BLaER1 treated with 17β-estradiol and CSF1 and Interleukin-3, amounts not matched to agents 10 nM and 100 nM (cell line): ENCODE data around the gene XPA.
A peak's percentile ranks its signal among the peaks of the same experiment; 100 is the strongest.

Experiments
- H3K27ac ChIP-seq, 11 experiments: shearing (Covaris generic); formaldehyde crosslinking; 2 replicates each; pipeline ENCODE4 v1.8.1; 2022
- H3K27me3 ChIP-seq, 11 experiments: shearing (Covaris generic); formaldehyde crosslinking; 2 replicates each; pipeline ENCODE4 v1.8.1; 2022
- H3K36me3 ChIP-seq, 11 experiments: shearing (Covaris generic); formaldehyde crosslinking; 2 replicates each; pipeline ENCODE4 v1.8.1; 2022
- H3K4me1 ChIP-seq, 10 experiments: shearing (Covaris generic); formaldehyde crosslinking; 2 replicates each; pipeline ENCODE4 v1.8.1; 2022
- H3K4me2 ChIP-seq, 11 experiments: shearing (Covaris generic); formaldehyde crosslinking; 2 replicates each; pipeline ENCODE4 v1.8.1; 2022
- H3K4me3 ChIP-seq, 10 experiments: shearing (Covaris generic); formaldehyde crosslinking; 2 replicates each; pipeline ENCODE4 v1.8.1; 2022
- H3K9ac ChIP-seq, 11 experiments: shearing (Covaris generic); formaldehyde crosslinking; 2 replicates each; pipeline ENCODE4 v1.8.1; 2022
- H3K9me3 ChIP-seq, 11 experiments: shearing (Covaris generic); formaldehyde crosslinking; replicated peaks in 1 of 11; 2 replicates each; pipeline ENCODE4 v1.8.1; 2022
- H4K20me1 ChIP-seq, 11 experiments: shearing (Covaris generic); formaldehyde crosslinking; 2 replicates each; pipeline ENCODE4 v1.8.1; 2022
- Cebpa-rat ChIP-seq, 11 experiments: shearing (Covaris generic); IDR thresholded peaks; 2 replicates each; pipeline ENCODE4 v1.8.1; 2022

XPA gene

DNA sequence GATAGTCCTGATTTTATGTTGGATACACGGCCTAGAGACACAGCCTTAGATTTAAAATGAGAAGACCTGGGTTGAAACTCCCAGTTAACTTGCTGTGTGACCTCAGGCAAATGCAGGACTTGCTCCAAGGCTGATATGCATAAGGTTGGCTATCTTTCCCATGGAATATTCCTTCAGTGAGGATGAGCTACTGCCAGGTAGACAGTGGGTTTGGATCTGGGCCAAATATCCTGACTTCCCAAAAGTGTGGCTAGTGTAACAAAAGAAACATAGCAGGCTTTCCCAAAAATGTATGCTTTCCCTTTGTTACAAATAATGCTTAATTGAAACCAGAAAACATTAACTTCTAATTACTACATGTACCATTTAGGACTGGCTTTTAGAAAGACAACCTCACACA, 697 bp upstream of the XPA start:
- H3K4me1 ChIP-seq = peaks cover 28 to 53% (median 35%) of the 10 kb centered on the region in 10 experiments
- no peaks in the 10 kb centered on the region for H3K9me3 ChIP-seq
- H3K4me3 ChIP-seq = peak overlapping the region; percentile 70 to 87 (median 82); a peak in 14 of 20 replicates
- no peaks in the 10 kb centered on the region for H3K27me3 ChIP-seq
- peak overlapping the region; percentile 72 to 97 (median 87) for H3K4me2 ChIP-seq
- TF ChIP-seq Cebpa-rat (IDR thresholded peaks at IDR 0.05) = no peak
- H4K20me1 ChIP-seq = peaks cover 0 to 35% (median 26%) of the 10 kb centered on the region in 11 experiments; a peak in 12 of 22 replicates
- H3K36me3 ChIP-seq = peaks cover 3 to 18% (median 6%) of the 10 kb centered on the region in 11 experiments; a peak in 12 of 22 replicates
- H3K27ac ChIP-seq = peak overlapping the region in 5 of 11 experiments; percentile 86 to 92 (median 89); a peak in 6 of 22 replicates
- peak overlapping the region in 10 of 11 experiments; percentile 88 to 96 (median 90); a peak in 14 of 22 replicates for H3K9ac ChIP-seq

DNA sequence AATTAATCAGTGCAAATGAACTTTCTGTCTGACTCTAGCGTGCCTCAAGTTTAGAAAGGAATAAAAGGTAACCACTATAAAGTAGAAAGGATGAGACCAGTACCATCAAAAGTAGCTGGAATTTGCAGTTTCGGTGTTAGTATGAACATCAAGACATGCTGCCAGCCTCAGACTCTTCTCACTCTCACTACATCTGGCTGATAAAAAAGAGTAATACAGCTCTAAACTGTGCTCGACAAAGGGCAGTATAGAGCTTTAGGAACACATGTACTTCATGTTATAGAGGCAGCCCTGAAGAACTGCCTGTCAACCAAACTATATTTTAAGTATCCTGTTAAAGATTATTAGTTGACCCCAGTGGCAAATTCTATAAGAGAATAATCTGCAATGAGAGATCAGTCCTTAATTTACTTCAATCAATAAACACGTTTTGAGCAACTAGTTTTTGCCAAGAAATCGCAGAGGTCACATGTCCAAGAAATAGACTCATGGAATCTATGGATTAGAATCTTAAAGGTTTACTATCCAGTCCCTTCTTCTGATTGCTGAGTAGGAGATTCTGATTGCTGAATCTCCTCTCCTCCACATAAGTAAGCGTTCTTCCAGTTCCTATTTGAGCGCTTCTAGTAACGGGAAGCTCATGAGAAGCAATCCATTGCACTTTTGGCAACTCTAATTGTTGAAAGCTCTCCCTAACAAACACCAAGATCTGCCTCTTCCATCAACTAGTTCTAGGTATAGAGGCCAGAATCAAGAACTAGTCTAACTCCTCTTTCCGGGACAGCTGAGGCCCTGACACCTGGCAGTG, 941 bp downstream of the XPA start:
- peak overlapping the region; percentile 76 to 97 (median 87) for H3K4me2 ChIP-seq
- H3K27ac ChIP-seq = peak overlapping the region; percentile 80 to 93 (median 88)

DNA sequence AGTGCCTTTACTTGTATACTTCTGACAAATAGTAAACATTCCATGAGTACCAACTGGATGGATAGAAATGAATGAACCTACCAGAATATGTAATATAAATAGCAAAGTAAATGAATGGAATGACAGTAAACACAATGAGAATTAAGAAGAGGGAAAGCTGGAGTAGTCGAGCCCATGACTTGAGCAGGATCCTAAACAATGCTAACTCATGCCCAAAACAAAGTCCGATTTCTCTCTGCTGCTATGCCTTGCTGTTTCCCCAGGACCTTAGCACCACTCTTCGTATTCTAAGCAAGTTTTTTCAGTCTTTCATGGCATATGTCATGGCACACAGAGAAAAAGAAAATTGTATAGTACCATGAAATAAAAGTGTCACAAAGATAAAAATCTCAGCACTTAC, 1.8 kb downstream of the XPA start:
- peak overlapping the region in 8 of 11 experiments; percentile 88 to 96 (median 91); a peak in 10 of 22 replicates for H3K9ac ChIP-seq
- peak overlapping the region in 9 of 10 experiments; percentile 70 to 87 (median 81); a peak in 15 of 20 replicates for H3K4me3 ChIP-seq
- H3K36me3 ChIP-seq = peaks cover 25 to 42% (median 28%) of the 10 kb centered on the region in 11 experiments
- H3K9me3 ChIP-seq = no peaks in the 10 kb centered on the region
- 0 out of 22 replicates have a peak overlapping the region, but pooled peaks of 1 of the 11 experiments have one; percentile 80 for H3K27ac ChIP-seq
- peaks cover 28 to 53% (median 35%) of the 10 kb centered on the region in 10 experiments for H3K4me1 ChIP-seq
- peaks cover 0 to 36% (median 26%) of the 10 kb centered on the region in 11 experiments; a peak in 13 of 22 replicates for H4K20me1 ChIP-seq
- no peak for TF ChIP-seq Cebpa-rat (IDR thresholded peaks at IDR 0.05)
- H3K27me3 ChIP-seq = no peaks in the 10 kb centered on the region
- peak overlapping the region; percentile 76 to 97 (median 87) for H3K4me2 ChIP-seq

More for the DNA sequence above, 941 bp downstream of the XPA start:
- Histone ChIP-seq H3K27me3 (no peaks in the 10 kb centered on the region), H3K4me1 (peaks cover 28 to 53% (median 35%) of the 10 kb centered on the region in 10 experiments), H4K20me1 (peaks cover 0 to 35% (median 26%) of the 10 kb centered on the region in 11 experiments; a peak in 12 of 22 replicates), H3K36me3 (peaks cover 17 to 34% (median 20%) of the 10 kb centered on the region in 11 experiments), H3K9me3 (no peaks in the 10 kb centered on the region), H3K4me3 (peak overlapping the region; percentile 70 to 87 (median 82)), H3K9ac (peak overlapping the region; percentile 88 to 96 (median 91))
- no peak for TF ChIP-seq Cebpa-rat (IDR thresholded peaks at IDR 0.05)

DNA sequence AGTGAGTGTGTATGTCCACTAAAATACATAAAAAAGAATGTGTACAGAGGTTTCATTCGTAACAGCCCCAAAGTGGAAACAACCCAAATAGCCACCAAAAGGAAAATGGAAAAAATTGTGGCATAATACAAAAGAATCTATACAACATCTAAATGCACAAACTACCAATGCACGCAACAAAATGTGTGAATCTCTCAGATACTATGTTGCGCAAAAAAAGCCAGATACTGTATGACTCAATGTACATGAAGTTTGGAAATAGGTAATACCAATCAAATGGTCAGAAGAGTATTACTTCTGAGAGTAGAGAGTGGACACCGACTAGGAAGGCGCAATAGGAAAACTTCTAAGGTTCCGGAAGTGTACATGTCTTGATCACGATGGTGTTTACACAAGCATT, 2.4 kb downstream of the XPA start:
- H3K4me3 ChIP-seq = peak overlapping the region in 1 of 10 experiments; percentile 87; a peak in 1 of 20 replicates
- H3K4me1 ChIP-seq = peaks cover 28 to 51% (median 35%) of the 10 kb centered on the region in 10 experiments
- H3K4me2 ChIP-seq = peak overlapping the region; percentile 76 to 97 (median 87)
- no peaks in the 10 kb centered on the region for H3K27me3 ChIP-seq
- H3K9me3 ChIP-seq = no peaks in the 10 kb centered on the region
- no peak for TF ChIP-seq Cebpa-rat (IDR thresholded peaks at IDR 0.05)
- H4K20me1 ChIP-seq = peaks cover 0 to 38% (median 26%) of the 10 kb centered on the region in 11 experiments; a peak in 13 of 22 replicates
- H3K9ac ChIP-seq = 0 out of 22 replicates have a peak overlapping the region, but pooled peaks of 1 of the 11 experiments have one; percentile 91
- H3K27ac ChIP-seq = no peak overlapping the region
- H3K36me3 ChIP-seq = peaks cover 31 to 48% (median 35%) of the 10 kb centered on the region in 11 experiments

DNA sequence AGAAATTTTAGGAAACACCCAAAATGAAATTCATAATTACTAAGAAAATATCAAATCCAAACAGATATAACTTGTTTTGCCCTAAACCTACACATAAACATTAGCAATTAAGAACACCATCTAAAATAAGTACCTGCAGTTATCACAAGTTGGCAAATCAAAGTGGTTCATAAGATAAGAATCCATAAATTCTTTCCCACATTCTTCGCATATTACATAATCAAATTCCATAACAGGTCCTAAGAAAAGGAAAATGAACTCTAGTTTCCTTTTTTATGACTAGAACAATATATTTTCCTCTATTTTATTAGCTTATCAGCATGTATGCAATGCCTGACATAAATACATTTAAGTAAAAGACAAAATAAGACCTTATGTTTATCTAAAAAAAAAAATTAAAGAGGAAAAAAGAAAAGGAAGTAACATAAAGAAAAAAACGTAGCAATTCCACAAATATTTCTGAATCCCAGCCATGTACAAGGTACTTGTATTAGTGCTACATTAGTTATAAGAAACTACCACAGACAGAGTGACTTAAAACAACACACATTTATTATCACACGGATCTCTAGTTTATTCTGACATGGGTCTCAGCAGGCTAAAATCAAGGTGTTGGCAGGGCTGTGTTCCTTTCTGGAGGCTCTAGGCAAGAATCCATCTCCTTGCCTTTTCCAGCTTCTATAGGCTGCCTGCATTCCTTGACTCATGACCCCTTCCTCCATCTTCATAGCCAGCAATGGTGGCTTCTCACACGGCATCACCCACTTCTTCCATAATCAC, 7.5 kb downstream of the XPA start:
- Histone ChIP-seq H3K9ac (no peak overlapping the region), H3K9me3 (no peaks in the 10 kb centered on the region), H3K4me2 (no peak overlapping the region), H4K20me1 (peaks cover 3 to 44% (median 16%) of the 10 kb centered on the region in 11 experiments; a peak in 16 of 22 replicates), H3K27me3 (no peaks in the 10 kb centered on the region), H3K36me3 (peaks cover 68 to 95% (median 86%) of the 10 kb centered on the region in 11 experiments), H3K4me3 (no peak overlapping the region), H3K4me1 (peaks cover 2 to 11% (median 7%) of the 10 kb centered on the region in 10 experiments; a peak in 16 of 20 replicates), H3K27ac (no peak overlapping the region)
- TF ChIP-seq Cebpa-rat (IDR thresholded peaks at IDR 0.05) = no peak

DNA sequence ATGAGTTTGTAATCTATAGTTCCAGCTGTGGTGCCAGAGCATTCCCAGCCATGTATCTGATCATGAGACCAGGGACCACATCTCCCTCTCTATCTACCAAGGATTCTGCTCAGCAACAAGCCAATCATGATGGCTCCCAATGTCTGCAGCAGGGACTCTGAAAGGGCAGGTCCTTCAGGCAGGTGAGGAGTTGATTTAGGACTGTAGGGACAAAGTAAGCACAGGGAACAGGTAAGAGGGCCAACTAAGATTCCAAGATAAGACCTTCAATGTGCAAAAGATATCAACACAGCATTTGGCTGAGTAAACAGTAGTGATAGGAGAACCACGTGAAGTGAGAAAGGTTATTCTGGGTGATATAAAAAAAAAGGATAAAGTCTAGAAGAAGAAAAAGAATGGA, 8.5 kb downstream of the XPA start:
- H3K4me2 ChIP-seq = no peak overlapping the region
- H4K20me1 ChIP-seq = peaks cover 0 to 34% (median 9%) of the 10 kb centered on the region in 11 experiments; a peak in 10 of 22 replicates
- TF ChIP-seq Cebpa-rat (IDR thresholded peaks at IDR 0.05) = no peak
- no peak overlapping the region for H3K27ac ChIP-seq
- peaks cover 78 to 100% (median 94%) of the 10 kb centered on the region in 11 experiments for H3K36me3 ChIP-seq
- no peak overlapping the region for H3K4me3 ChIP-seq
- H3K9ac ChIP-seq = no peak overlapping the region
- peaks cover 0 to 1% (median 0%) of the 10 kb centered on the region in 10 experiments; a peak in 1 of 20 replicates for H3K4me1 ChIP-seq
- H3K9me3 ChIP-seq = no peaks in the 10 kb centered on the region
- H3K27me3 ChIP-seq = no peaks in the 10 kb centered on the region

DNA sequence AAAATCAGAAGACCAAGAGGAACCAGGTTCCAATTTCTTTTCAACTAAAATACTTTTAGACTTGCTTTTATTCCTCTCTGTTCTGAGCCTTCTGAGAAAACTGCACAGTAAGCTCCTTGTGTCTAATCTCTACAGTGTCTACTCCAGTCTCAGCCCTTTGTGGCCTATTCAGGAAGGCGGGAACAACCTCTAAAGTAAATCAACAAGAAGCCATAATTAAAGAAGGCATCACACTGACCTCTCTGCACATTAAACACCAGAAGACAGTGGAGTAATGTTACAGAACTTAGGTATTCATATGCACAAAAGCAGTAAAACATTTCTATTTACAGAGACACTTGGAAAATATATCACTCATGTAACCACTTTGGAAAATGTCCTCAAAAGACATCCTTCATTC, 14.9 kb downstream of the XPA start:
- no peaks in the 10 kb centered on the region for H3K4me1 ChIP-seq
- no peaks in the 10 kb centered on the region for H3K27me3 ChIP-seq
- no peak for TF ChIP-seq Cebpa-rat (IDR thresholded peaks at IDR 0.05)
- no peak overlapping the region for H3K4me2 ChIP-seq
- H3K36me3 ChIP-seq = peaks cover 77 to 100% (median 99%) of the 10 kb centered on the region in 11 experiments
- no peak overlapping the region for H3K4me3 ChIP-seq
- no peaks in the 10 kb centered on the region for H3K9me3 ChIP-seq
- peaks cover 8 to 33% (median 11%) of the 10 kb centered on the region in 11 experiments; a peak in 11 of 22 replicates for H4K20me1 ChIP-seq
- no peak overlapping the region for H3K27ac ChIP-seq
- no peak overlapping the region for H3K9ac ChIP-seq

DNA sequence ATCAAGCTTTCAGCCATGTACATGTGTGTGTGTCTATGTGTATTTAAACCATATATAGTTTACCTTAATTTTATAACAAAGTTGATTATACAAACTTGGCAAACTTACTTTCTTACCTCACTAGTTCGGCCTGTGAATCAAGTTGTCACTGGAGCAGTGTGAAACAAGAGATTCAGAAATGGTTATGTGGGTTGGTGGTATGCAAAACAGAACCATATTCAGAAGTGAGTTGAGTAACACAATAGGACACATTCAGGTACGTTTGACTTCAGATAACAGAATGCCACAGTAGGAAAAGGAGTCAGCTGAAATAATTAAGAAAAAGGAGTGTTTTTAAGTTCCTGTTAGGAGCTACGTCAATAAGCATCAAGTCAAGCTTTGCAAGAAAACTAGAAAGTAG, 21.5 kb downstream of the XPA start:
- Histone ChIP-seq H3K4me2 (no peak overlapping the region), H3K36me3 (peaks cover 93 to 100% (median 100%) of the 10 kb centered on the region in 11 experiments), H3K4me1 (no peaks in the 10 kb centered on the region), H3K27me3 (no peaks in the 10 kb centered on the region), H4K20me1 (peaks cover 2 to 33% (median 25%) of the 10 kb centered on the region in 11 experiments; a peak in 12 of 22 replicates), H3K4me3 (no peak overlapping the region), H3K9ac (no peak overlapping the region), H3K9me3 (no peaks in the 10 kb centered on the region), H3K27ac (no peak overlapping the region)
- no peak for TF ChIP-seq Cebpa-rat (IDR thresholded peaks at IDR 0.05)
